ENCODE results near the gene PTPRN2. TPM values are rescaled to one million over a fixed set of nuclear protein-coding genes. Genes with fewer than 3 reads are reported as not detected.

PTPRN2 gene
- total and polyA plus RNA-seq, 2 of the 13 experiments (the other 11 are each of a cell fraction or from before 2014, with no cell fraction given), result 2.5 to 24.2 TPM

- Histone ChIP-seq H2AFZ (ENCODE audit: low read length) (no peak overlapping the region), H3K36me3 (replicated peaks in 1 of 2; ENCODE audit: control insufficient read depth in 1 of 2, insufficient read depth in 2 of 2, low read length in 2 of 2) (no peaks in the 10 kb centered on the region), H3K4me1 (ENCODE audit: insufficient read depth, low read length) (peaks cover 22% of the 10 kb centered on the region), H3K4me3 (replicated peaks in 1 of 3; ENCODE audit: insufficient read depth in 1 of 3, low read depth in 2 of 3, low read length in 3 of 3) (no peak overlapping the region), H3K9me3 (ENCODE audit: low read length) (no peaks in the 10 kb centered on the region), H3K9ac (ENCODE audit: insufficient read depth, low read depth, low read length) (no peak overlapping the region), H3K79me2 (ENCODE audit: insufficient read depth, low read length) (no peaks in the 10 kb centered on the region), H3K27ac (ENCODE audit: extremely low read length, insufficient read depth, low read length) (no peak overlapping the region), H3K27me3 (ENCODE audit: control insufficient read depth in 1 of 2, insufficient read depth in 2 of 2, low read length in 2 of 2) (no peaks in the 10 kb centered on the region), H3K4me2 (ENCODE audit: low read depth, low read length) (no peak overlapping the region), H4K20me1 (ENCODE audit: insufficient read depth, low read length) (0 out of 2 replicates have a peak, but pooled peaks cover 6% of the 10 kb centered on the region)
- TF ChIP-seq ZNF567 (CRISPR knock-in tag; IDR thresholded peaks at IDR 0.05; ENCODE audit: borderline replicate concordance), result no peak
- TF ChIP-seq ZNF230 (CRISPR knock-in tag; IDR thresholded peaks at IDR 0.05), result no peak
- TF ChIP-seq NBN (conservative IDR thresholded peaks at IDR 0.05), result no peak
- TF ChIP-seq KDM1A (CRISPR knock-in tag; IDR thresholded peaks at IDR 0.05), result no peak
- no peak for TF ChIP-seq ZFP91 (CRISPR knock-in tag; IDR thresholded peaks at IDR 0.05; ENCODE audit: borderline replicate concordance)
- no peak for TF ChIP-seq YY1 (IDR thresholded peaks at IDR 0.05; ENCODE audit: insufficient read depth, insufficient replicate concordance, low read depth, low read length)
- TF ChIP-seq ZBTB43 (CRISPR knock-in tag; conservative IDR thresholded peaks at IDR 0.05), result no peak
- no peak for TF ChIP-seq CC2D1A (CRISPR knock-in tag; IDR thresholded peaks at IDR 0.05)
- no peak for TF ChIP-seq IKZF5 (CRISPR knock-in tag; IDR thresholded peaks at IDR 0.05)
- TF ChIP-seq MYC (CRISPR knock-in tag; IDR thresholded peaks at IDR 0.05; ENCODE audit: borderline replicate concordance), result no peak
- TF ChIP-seq KDM4B (CRISPR knock-in tag; IDR thresholded peaks at IDR 0.05), result no peak
- TF ChIP-seq ZNF747 (CRISPR knock-in tag; IDR thresholded peaks at IDR 0.05; ENCODE audit: borderline replicate concordance), result no peak
- no peak for TF ChIP-seq ZNF329 (CRISPR knock-in tag; IDR thresholded peaks at IDR 0.05; ENCODE audit: low read depth)
- TF ChIP-seq HOXA5 (CRISPR knock-in tag; IDR thresholded peaks at IDR 0.05), result no peak
- no peak for FAIRE-seq
- 92% methylated on average over 15 of the region's 21 CpGs for WGBS (ENCODE audit: low lambda C conversion rate)
- no peak for DNase-seq (ENCODE audit: low spot score)
- BruUV-seq (replicated peaks), result no TSS peak
- in situ Hi-C loops (cut with HindIII; ENCODE audit: extremely low pct_ligation_motif_present, low pct_unique_long_range_greater_than_20kb), result no loop called here
- ChIA-PET POLR2A (no interaction called here), CTCF (ENCODE audit: low intra/inter-chr PET ratio, low total read pairs) (no interaction called here)
- ATAC-seq, result no peak
- intact Hi-C loops (cut with micrococcal nuclease; ENCODE audit: unreplicated experiment), result no loop called here
Measured at GRCh38 chr7:157857578-157858075, 730.0 kb downstream of the PTPRN2 start.
